ENCODE data around the gene ITPKC.
"Not testable (repeated sequence)": the region's sequence is repeated elsewhere in the genome, so short reads cannot be mapped to it uniquely, and the experiment has no call there.

Gene ITPKC

GRCh38 chr19:40768869-40769268, 52.0 kb downstream of the ITPKC start:
- Histone ChIP-seq H4K5ac (ENCODE audit: low read length) (no peak overlapping the region), H2AK5ac (ENCODE audit: low read length) (no peak overlapping the region), H2BK5ac (ENCODE audit: low read length) (no peak overlapping the region), H3K4me1 (ENCODE audit: control insufficient read depth, low read depth, low read length) (no peaks in the 10 kb centered on the region), H3K18ac (ENCODE audit: low read length) (no peak overlapping the region), H3K27me3 (ENCODE audit: insufficient read depth, low read length, poor library complexity) (no peaks in the 10 kb centered on the region), H3K36me3 (ENCODE audit: control insufficient read depth, insufficient read depth, low read length) (peaks cover 16% of the 10 kb centered on the region), H3K79me2 (ENCODE audit: control insufficient read depth, insufficient read depth, low read length) (no peaks in the 10 kb centered on the region), H3K4me3 (ENCODE audit: low read length) (no peak overlapping the region), H3K56ac (ENCODE audit: low read length) (no peak overlapping the region), H3K4me2 (ENCODE audit: low read length) (no peak overlapping the region), H3K27ac (ENCODE audit: low read depth, low read length) (no peak overlapping the region), H4K8ac (ENCODE audit: low read depth, low read length) (no peak overlapping the region), H2BK15ac (replicated peaks; ENCODE audit: low read depth) (no peak overlapping the region), H3K23ac (ENCODE audit: low read length) (no peak overlapping the region), H3K9ac (ENCODE audit: low read length) (no peak overlapping the region), H2BK120ac (ENCODE audit: low read depth, low read length) (no peak overlapping the region), H3K4ac (ENCODE audit: low read depth, low read length) (no peak overlapping the region), H3K79me1 (ENCODE audit: low read length) (no peaks in the 10 kb centered on the region)
- DNase-seq = no peak
- WGBS (ENCODE audit: extremely low coverage, insufficient coverage, low lambda C conversion rate) = no CpG with 5 or more reads among the region's 5 CpGs

- not testable (repeated sequence) for H3K27ac ChIP-seq (ENCODE audit: low read depth, low read length); H3K27me3 ChIP-seq (ENCODE audit: insufficient read depth, low read length, poor library complexity); H2BK120ac ChIP-seq (ENCODE audit: low read depth, low read length); H3K9ac ChIP-seq (ENCODE audit: low read length); H2BK15ac ChIP-seq (replicated peaks; ENCODE audit: low read depth); H3K23ac ChIP-seq (ENCODE audit: low read length); H2BK5ac ChIP-seq (ENCODE audit: low read length); H4K8ac ChIP-seq (ENCODE audit: low read depth, low read length); H4K5ac ChIP-seq (ENCODE audit: low read length); H3K4me1 ChIP-seq (ENCODE audit: control insufficient read depth, low read depth, low read length); H3K4me2 ChIP-seq (ENCODE audit: low read length); H3K79me2 ChIP-seq (ENCODE audit: control insufficient read depth, insufficient read depth, low read length); H3K79me1 ChIP-seq (ENCODE audit: low read length); H3K56ac ChIP-seq (ENCODE audit: low read length); H3K4me3 ChIP-seq (ENCODE audit: low read length); H3K18ac ChIP-seq (ENCODE audit: low read length); H2AK5ac ChIP-seq (ENCODE audit: low read length); H3K4ac ChIP-seq (ENCODE audit: low read depth, low read length); H3K36me3 ChIP-seq (ENCODE audit: control insufficient read depth, insufficient read depth, low read length)
- peak; percentile 47 for DNase-seq
- no CpG with 5 or more reads among the region's 10 CpGs for WGBS (ENCODE audit: extremely low coverage, insufficient coverage, low lambda C conversion rate)
These were observed 54.4 kb downstream of the ITPKC start for GRCh38 chr19:40771101-40771862.

DNA sequence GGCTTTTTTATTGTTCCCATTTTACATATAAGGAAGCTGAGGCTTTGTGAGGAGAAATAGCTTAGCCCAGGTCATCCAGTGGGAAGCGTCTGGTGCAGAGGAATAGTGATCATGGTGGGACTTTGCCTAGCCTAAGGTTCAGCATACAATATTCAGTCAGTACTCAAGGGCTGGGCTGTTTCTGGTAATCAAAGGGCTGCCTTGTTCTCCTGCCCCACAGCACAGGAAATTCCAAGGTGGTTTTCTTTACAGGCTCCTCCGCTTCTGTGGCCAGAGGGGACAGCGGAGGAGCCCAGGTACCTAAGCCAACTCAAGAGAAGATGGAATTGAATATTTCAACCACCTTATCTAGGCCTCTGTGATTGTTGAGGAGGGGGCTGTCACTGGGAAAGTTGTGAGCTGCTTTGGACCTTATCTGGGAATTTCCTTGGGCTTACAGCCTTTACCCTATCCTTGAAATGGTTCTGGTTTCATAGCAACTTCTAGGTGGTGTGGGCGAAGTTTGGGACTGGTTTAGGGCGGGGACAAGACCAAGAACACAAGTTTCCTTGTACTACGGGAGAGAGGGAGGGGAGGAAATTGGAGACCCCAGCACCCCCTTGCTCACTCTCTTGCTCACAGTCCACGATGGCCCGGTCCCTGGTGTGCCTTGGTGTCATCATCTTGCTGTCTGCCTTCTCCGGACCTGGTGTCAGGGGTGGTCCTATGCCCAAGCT, 58.2 kb downstream of the ITPKC start, which contains the start of gene MIA:
Gene MIA, plus strand, starts transcription at position 606 of the 716 bp plus-strand sequence. Its CDS starts 22 bp downstream, at position 628.
- H3K4me2 ChIP-seq (ENCODE audit: low read length) = no peak within 1 kb of the TSS
- no peak within 1 kb of the TSS for H3K18ac ChIP-seq (ENCODE audit: low read length)
- no peak within 1 kb of the TSS for H4K8ac ChIP-seq (ENCODE audit: low read depth, low read length)
- no peaks in the 10 kb centered on the region for H3K79me1 ChIP-seq (ENCODE audit: low read length)
- H3K36me3 ChIP-seq (ENCODE audit: control insufficient read depth, insufficient read depth, low read length) = no peaks in the 10 kb centered on the region
- no peak within 1 kb of the TSS for H3K4me3 ChIP-seq (ENCODE audit: low read length)
- peaks cover 5% of the 10 kb centered on the region for H3K4me1 ChIP-seq (ENCODE audit: control insufficient read depth, low read depth, low read length)
- H2AK5ac ChIP-seq (ENCODE audit: low read length) = no peak within 1 kb of the TSS
- no peak within 1 kb of the TSS for H4K5ac ChIP-seq (ENCODE audit: low read length)
- no peaks in the 10 kb centered on the region for H3K27me3 ChIP-seq (ENCODE audit: insufficient read depth, low read length, poor library complexity)
- no peak within 1 kb of the TSS for H2BK120ac ChIP-seq (ENCODE audit: low read depth, low read length)
- no peaks in the 10 kb centered on the region for H3K79me2 ChIP-seq (ENCODE audit: control insufficient read depth, insufficient read depth, low read length)
- WGBS (ENCODE audit: extremely low coverage, insufficient coverage, low lambda C conversion rate) = no CpG with 5 or more reads among the region's 9 CpGs
- H3K9ac ChIP-seq (ENCODE audit: low read length) = no peak within 1 kb of the TSS
- H3K27ac ChIP-seq (ENCODE audit: low read depth, low read length) = no peak within 1 kb of the TSS
- DNase-seq = peak; percentile 36
- no peak within 1 kb of the TSS for H3K23ac ChIP-seq (ENCODE audit: low read length)
- no peak within 1 kb of the TSS for H3K4ac ChIP-seq (ENCODE audit: low read depth, low read length)
- no peak within 1 kb of the TSS for H2BK5ac ChIP-seq (ENCODE audit: low read length)
- H2BK15ac ChIP-seq (replicated peaks; ENCODE audit: low read depth) = no peak within 1 kb of the TSS
- no peak within 1 kb of the TSS for H3K56ac ChIP-seq (ENCODE audit: low read length)

GRCh38 chr19:40775632-40776022, 58.7 kb downstream of the ITPKC start:
- Histone ChIP-seq H3K79me1 (ENCODE audit: low read length) (no peaks in the 10 kb centered on the region), H3K18ac (ENCODE audit: low read length) (no peak overlapping the region), H2AK5ac (ENCODE audit: low read length) (no peak overlapping the region), H2BK15ac (replicated peaks; ENCODE audit: low read depth) (no peak overlapping the region), H3K27ac (ENCODE audit: low read depth, low read length) (no peak overlapping the region), H3K79me2 (ENCODE audit: control insufficient read depth, insufficient read depth, low read length) (no peaks in the 10 kb centered on the region), H3K4me1 (ENCODE audit: control insufficient read depth, low read depth, low read length) (peaks cover 5% of the 10 kb centered on the region), H3K9ac (ENCODE audit: low read length) (no peak overlapping the region), H3K4me3 (ENCODE audit: low read length) (no peak overlapping the region), H3K4me2 (ENCODE audit: low read length) (no peak overlapping the region), H2BK5ac (ENCODE audit: low read length) (no peak overlapping the region), H3K23ac (ENCODE audit: low read length) (no peak overlapping the region), H3K56ac (ENCODE audit: low read length) (no peak overlapping the region), H3K36me3 (ENCODE audit: control insufficient read depth, insufficient read depth, low read length) (no peaks in the 10 kb centered on the region), H4K8ac (ENCODE audit: low read depth, low read length) (no peak overlapping the region), H3K4ac (ENCODE audit: low read depth, low read length) (no peak overlapping the region), H2BK120ac (ENCODE audit: low read depth, low read length) (no peak overlapping the region), H3K27me3 (ENCODE audit: insufficient read depth, low read length, poor library complexity) (no peaks in the 10 kb centered on the region), H4K5ac (ENCODE audit: low read length) (no peak overlapping the region)
- DNase-seq = no peak
- WGBS (ENCODE audit: extremely low coverage, insufficient coverage, low lambda C conversion rate) = no CpG with 5 or more reads among the region's 10 CpGs

DNA sequence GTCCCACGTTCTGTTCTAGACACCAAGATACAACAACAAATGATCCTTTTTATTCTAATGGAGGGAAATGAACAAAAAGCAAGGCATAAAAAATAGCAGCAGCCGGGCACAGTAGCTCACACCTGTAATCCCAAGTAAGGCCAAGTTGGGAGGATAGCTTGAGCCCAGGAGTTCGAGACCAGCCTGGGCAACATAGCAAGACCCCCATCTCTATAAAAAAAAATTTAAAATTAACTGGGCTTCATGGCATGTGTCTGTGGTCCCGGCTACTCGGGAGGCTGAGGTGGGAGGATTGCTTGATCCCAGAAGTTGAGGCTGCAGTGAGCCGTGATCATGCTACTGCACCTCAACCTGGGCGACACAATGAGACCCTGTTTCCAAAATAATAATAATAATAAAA, 59.5 kb downstream of the ITPKC start:
- Histone ChIP-seq H2BK15ac (replicated peaks; ENCODE audit: low read depth) (no peak overlapping the region), H3K4ac (ENCODE audit: low read depth, low read length) (no peak overlapping the region), H3K4me3 (ENCODE audit: low read length) (no peak overlapping the region), H4K8ac (ENCODE audit: low read depth, low read length) (no peak overlapping the region), H3K79me2 (ENCODE audit: control insufficient read depth, insufficient read depth, low read length) (no peaks in the 10 kb centered on the region), H3K9ac (ENCODE audit: low read length) (no peak overlapping the region), H2BK120ac (ENCODE audit: low read depth, low read length) (no peak overlapping the region), H3K27me3 (ENCODE audit: insufficient read depth, low read length, poor library complexity) (no peaks in the 10 kb centered on the region), H3K79me1 (ENCODE audit: low read length) (no peaks in the 10 kb centered on the region), H3K4me2 (ENCODE audit: low read length) (no peak overlapping the region), H3K23ac (ENCODE audit: low read length) (no peak overlapping the region), H4K5ac (ENCODE audit: low read length) (no peak overlapping the region), H3K36me3 (ENCODE audit: control insufficient read depth, insufficient read depth, low read length) (no peaks in the 10 kb centered on the region), H3K27ac (ENCODE audit: low read depth, low read length) (no peak overlapping the region), H3K56ac (ENCODE audit: low read length) (no peak overlapping the region), H2BK5ac (ENCODE audit: low read length) (no peak overlapping the region), H3K4me1 (ENCODE audit: control insufficient read depth, low read depth, low read length) (peaks cover 5% of the 10 kb centered on the region), H3K18ac (ENCODE audit: low read length) (no peak overlapping the region), H2AK5ac (ENCODE audit: low read length) (no peak overlapping the region)
- WGBS (ENCODE audit: extremely low coverage, insufficient coverage, low lambda C conversion rate) = no CpG with 5 or more reads among the region's 7 CpGs
- DNase-seq = no peak
